Right ventricle myocardium superior (tissue), 1 donor: ENCODE measurements around the gene DNAH9. TPM values are rescaled to one million over a fixed set of nuclear protein-coding genes. Genes with fewer than 3 reads are reported as not detected.

Source experiments
- ATAC-seq: fragments of 200-7000 bp; cut with Tn5 transposase; one replicate; pipeline ENCODE4 v1.9.1; 2020; ENCODE audit warnings: mild to moderate bottlenecking; ENCODE audit not compliant: poor library complexity
- DNase-seq: peaks from one replicate; pipeline ENCODE4 v3.0.0-alpha.2; 2020
- intact Hi-C: fragments of 100-400 bp; cut with DNase I; formaldehyde crosslinking; loops from one replicate; pipeline ENCODE4 v1.11.2; 2022
- total RNA-seq: library from RNA; stranded (reverse); fragmentation: NEBNext Ultra II Directional; extraction: Animal tissue kit (Norgen Biotek cat#: 25700); gene quantifications from one replicate; pipeline ENCODE4 v1.2.1, GENCODE V29; 2021
- donor health status: DM: no; HTN: yes; CAD: no; lungs with severe emphysema.

DNAH9 gene
- total RNA-seq, 1 donor from 2014 or later = not detected

- DNase-seq = no peak
- no peak for ATAC-seq
- intact Hi-C loops = no loop called here
These were observed 205.1 kb downstream of the DNAH9 start for GRCh38 chr17:11803231-11803969.

GRCh38 chr17:11805138-11805537 is 206.9 kb downstream of the DNAH9 start:
- DNase-seq (no peak), ATAC-seq (no peak)
- intact Hi-C loops = no loop called here

GRCh38 chr17:11805952-11806351 is 207.7 kb downstream of the DNAH9 start:
- ATAC-seq = no peak
- DNase-seq = no peak
- intact Hi-C loops = no loop called here

GRCh38 chr17:11807606-11808005 is 209.3 kb downstream of the DNAH9 start:
- ATAC-seq (no peak), DNase-seq (no peak)
- intact Hi-C loops = no loop called here

GRCh38 chr17:11813278-11813677 is 215.0 kb downstream of the DNAH9 start:
- no peak for DNase-seq
- ATAC-seq = no peak

GRCh38 chr17:11813871-11814270 is 215.6 kb downstream of the DNAH9 start:
- DNase-seq (no peak), ATAC-seq (no peak)
- intact Hi-C loops = no loop called here

More at GRCh38 chr17:11813278-11813677, 215.0 kb downstream of the DNAH9 start:
- intact Hi-C loops = no loop called here

- DNase-seq (no peak), ATAC-seq (no peak)
- intact Hi-C loops = no loop called here
These were observed 216.5 kb downstream of the DNAH9 start for GRCh38 chr17:11814655-11815262.

GRCh38 chr17:11816409-11816808 is 218.1 kb downstream of the DNAH9 start:
- intact Hi-C loops = no loop called here
- no peak for ATAC-seq
- no peak for DNase-seq

- DNase-seq (no peak), ATAC-seq (no peak)
- intact Hi-C loops = no loop called here
These were observed 225.6 kb downstream of the DNAH9 start for GRCh38 chr17:11823862-11824261.

GRCh38 chr17:11825572-11826209 is 227.4 kb downstream of the DNAH9 start:
- intact Hi-C loops = no loop called here

GRCh38 chr17:11832401-11833137 is 234.3 kb downstream of the DNAH9 start:
- no peak for DNase-seq
- intact Hi-C loops = no loop called here

More at GRCh38 chr17:11825572-11826209, 227.4 kb downstream of the DNAH9 start:
- DNase-seq (no peak), ATAC-seq (no peak)

GRCh38 chr17:11836508-11836907 is 238.2 kb downstream of the DNAH9 start:
- ATAC-seq (no peak), DNase-seq (no peak)
- intact Hi-C loops = no loop called here

More at GRCh38 chr17:11832401-11833137, 234.3 kb downstream of the DNAH9 start:
- ATAC-seq = no peak

- ATAC-seq (no peak), DNase-seq (no peak)
- intact Hi-C loops = no loop called here
These were observed 241.8 kb downstream of the DNAH9 start for GRCh38 chr17:11840052-11840451.

- no peak for ATAC-seq
- intact Hi-C loops = no loop called here
- DNase-seq = no peak
These were observed 242.6 kb downstream of the DNAH9 start for GRCh38 chr17:11840831-11841230.

- DNase-seq (no peak), ATAC-seq (no peak)
- intact Hi-C loops = no loop called here
These were observed 250.1 kb downstream of the DNAH9 start for GRCh38 chr17:11848330-11848729.

- DNase-seq = no peak
- intact Hi-C loops = no loop called here
These were observed 254.0 kb downstream of the DNAH9 start for GRCh38 chr17:11852231-11852630.

GRCh38 chr17:11852912-11853311 is 254.6 kb downstream of the DNAH9 start:
- ATAC-seq = peak; percentile 56
- no peak for DNase-seq
- intact Hi-C loops = no loop called here

More at GRCh38 chr17:11852231-11852630, 254.0 kb downstream of the DNAH9 start:
- no peak for ATAC-seq

- ATAC-seq (peak; percentile 74), DNase-seq (no peak)
- intact Hi-C loops = no loop called here
These were observed 255.3 kb downstream of the DNAH9 start for GRCh38 chr17:11853321-11854151.
